Measurements from ENCODE around the gene ERC2.

DNA sequence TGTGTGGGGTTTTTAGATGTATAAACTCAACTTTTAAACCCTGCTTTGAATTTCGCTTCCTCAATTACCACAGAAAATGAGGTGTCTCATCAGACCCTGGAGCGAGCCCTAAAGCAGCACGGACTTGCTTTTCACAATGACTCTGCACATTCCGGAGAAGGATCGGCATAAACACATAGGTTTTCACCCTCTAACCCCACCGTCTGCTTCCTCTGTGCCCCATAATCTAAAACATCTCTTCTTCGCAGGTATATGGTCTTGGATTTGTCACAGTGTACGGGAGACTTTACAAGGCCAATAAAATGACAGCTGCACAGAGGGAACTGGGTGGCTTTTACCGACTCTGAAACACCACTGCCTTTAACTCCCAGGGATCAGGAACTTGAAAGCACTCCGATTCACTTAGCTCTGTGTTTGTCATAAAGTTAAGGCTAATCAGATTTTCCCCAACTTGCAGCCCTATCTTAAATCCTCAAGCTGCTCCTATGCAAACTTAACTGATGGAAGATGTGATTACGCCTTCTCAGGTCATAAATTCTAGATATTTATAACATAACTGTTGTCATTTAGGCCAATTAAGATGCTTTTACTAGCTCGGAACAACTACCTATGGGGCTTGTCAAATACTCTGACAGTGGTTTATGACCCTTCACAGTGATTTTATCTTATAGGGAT lies 847.8 kb downstream of the ERC2 start:
- TF ChIP-seq POLR2A (IDR thresholded peaks at IDR 0.05) (no peak), POLR2AphosphoS5 (IDR thresholded peaks at IDR 0.05) (no peak)
- TF ChIP-seq, protein P1, sequence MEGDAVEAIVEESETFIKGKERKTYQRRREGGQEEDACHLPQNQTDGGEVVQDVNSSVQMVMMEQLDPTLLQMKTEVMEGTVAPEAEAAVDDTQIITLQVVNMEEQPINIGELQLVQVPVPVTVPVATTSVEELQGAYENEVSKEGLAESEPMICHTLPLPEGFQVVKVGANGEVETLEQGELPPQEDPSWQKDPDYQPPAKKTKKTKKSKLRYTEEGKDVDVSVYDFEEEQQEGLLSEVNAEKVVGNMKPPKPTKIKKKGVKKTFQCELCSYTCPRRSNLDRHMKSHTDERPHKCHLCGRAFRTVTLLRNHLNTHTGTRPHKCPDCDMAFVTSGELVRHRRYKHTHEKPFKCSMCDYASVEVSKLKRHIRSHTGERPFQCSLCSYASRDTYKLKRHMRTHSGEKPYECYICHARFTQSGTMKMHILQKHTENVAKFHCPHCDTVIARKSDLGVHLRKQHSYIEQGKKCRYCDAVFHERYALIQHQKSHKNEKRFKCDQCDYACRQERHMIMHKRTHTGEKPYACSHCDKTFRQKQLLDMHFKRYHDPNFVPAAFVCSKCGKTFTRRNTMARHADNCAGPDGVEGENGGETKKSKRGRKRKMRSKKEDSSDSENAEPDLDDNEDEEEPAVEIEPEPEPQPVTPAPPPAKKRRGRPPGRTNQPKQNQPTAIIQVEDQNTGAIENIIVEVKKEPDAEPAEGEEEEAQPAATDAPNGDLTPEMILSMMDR (IDR thresholded peaks at IDR 0.05): no peak

Data from breast epithelium (tissue), 3 donors.